Measurements from ENCODE around the gene IKBKE. TPM values are rescaled to one million over a fixed set of nuclear protein-coding genes. Genes with fewer than 3 reads are reported as not detected.

The IKBKE gene
- total RNA-seq, 1 experiment from 2014 or later: 5.1 TPM

GRCh38 chr1:206438554-206438953 lies 31.7 kb upstream of the IKBKE start:
- ChIA-PET RAD21 (ENCODE audit: low non-redundant PET in 1 of 2, low total read pairs in 2 of 2, uncharacterized antibody in 2 of 2, unreplicated experiment in 2 of 2) (no interaction called here), POLR2A (no interaction called here), CTCF (no interaction called here)
- DNase-seq (ENCODE audit: low read depth, low spot score) (no peak), ATAC-seq (no peak)
- no peaks in the 10 kb centered on the region for H4K20me1 ChIP-seq (ENCODE audit: insufficient read depth)
- intact Hi-C loops (cut with micrococcal nuclease): no loop called here
- H2AFZ ChIP-seq (ENCODE audit: low read depth, low read length, poor library complexity, severe bottlenecking): no peak overlapping the region
- H3K4me3 ChIP-seq (replicated peaks in 1 of 2; ENCODE audit: low read depth in 1 of 2, low read length in 2 of 2): no peak overlapping the region
- peaks cover 0 to 7% of the 10 kb centered on the region in 2 experiments; a peak in 2 of 4 replicates for H3K36me3 ChIP-seq (ENCODE audit: control insufficient read depth in 1 of 2, insufficient read depth in 2 of 2, low read length in 2 of 2)
- H3K27ac ChIP-seq (ENCODE audit: low read depth, low read length): no peak overlapping the region
- no TSS peak for BruUV-seq (replicated peaks)
- H3K9me3 ChIP-seq (ENCODE audit: control insufficient read depth in 1 of 2, insufficient read depth in 1 of 2, low read depth in 1 of 2, low read length in 2 of 2): no peaks in the 10 kb centered on the region
- H3K27me3 ChIP-seq (ENCODE audit: insufficient read depth, low read length): no peaks in the 10 kb centered on the region
- TF ChIP-seq, protein P1, sequence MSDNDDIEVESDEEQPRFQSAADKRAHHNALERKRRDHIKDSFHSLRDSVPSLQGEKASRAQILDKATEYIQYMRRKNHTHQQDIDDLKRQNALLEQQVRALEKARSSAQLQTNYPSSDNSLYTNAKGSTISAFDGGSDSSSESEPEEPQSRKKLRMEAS (IDR thresholded peaks at IDR 0.05): no peak
- no peak for TF ChIP-seq CBX3 (IDR thresholded peaks at IDR 0.05; ENCODE audit: low read depth)
- no peak for TF ChIP-seq ZFX (IDR thresholded peaks at IDR 0.05)
- no peak for TF ChIP-seq CEBPB (IDR thresholded peaks at IDR 0.05; ENCODE audit: low read depth)
- TF ChIP-seq ZNF274 (IDR thresholded peaks at IDR 0.05; ENCODE audit: low read depth, low read length): no peak
- no peak for TF ChIP-seq ELF1 (IDR thresholded peaks at IDR 0.05; ENCODE audit: borderline replicate concordance, low read depth)
- no peak for TF ChIP-seq RAD21 (IDR thresholded peaks at IDR 0.05; ENCODE audit: low read depth)
- TF ChIP-seq FOSL1 (IDR thresholded peaks at IDR 0.05; ENCODE audit: low read depth): no peak
- TF ChIP-seq SRF (IDR thresholded peaks at IDR 0.05; ENCODE audit: low read depth): no peak
- TF ChIP-seq POLR2AphosphoS5 (IDR thresholded peaks at IDR 0.05; ENCODE audit: low read depth, low read length): no peak
- TF ChIP-seq, protein P2, sequence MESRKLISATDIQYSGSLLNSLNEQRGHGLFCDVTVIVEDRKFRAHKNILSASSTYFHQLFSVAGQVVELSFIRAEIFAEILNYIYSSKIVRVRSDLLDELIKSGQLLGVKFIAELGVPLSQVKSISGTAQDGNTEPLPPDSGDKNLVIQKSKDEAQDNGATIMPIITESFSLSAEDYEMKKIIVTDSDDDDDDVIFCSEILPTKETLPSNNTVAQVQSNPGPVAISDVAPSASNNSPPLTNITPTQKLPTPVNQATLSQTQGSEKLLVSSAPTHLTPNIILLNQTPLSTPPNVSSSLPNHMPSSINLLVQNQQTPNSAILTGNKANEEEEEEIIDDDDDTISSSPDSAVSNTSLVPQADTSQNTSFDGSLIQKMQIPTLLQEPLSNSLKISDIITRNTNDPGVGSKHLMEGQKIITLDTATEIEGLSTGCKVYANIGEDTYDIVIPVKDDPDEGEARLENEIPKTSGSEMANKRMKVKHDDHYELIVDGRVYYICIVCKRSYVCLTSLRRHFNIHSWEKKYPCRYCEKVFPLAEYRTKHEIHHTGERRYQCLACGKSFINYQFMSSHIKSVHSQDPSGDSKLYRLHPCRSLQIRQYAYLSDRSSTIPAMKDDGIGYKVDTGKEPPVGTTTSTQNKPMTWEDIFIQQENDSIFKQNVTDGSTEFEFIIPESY (IDR thresholded peaks at IDR 0.05; ENCODE audit: extremely low read depth, insufficient replicate concordance, low read length): no peak
- no peak for TF ChIP-seq TCF7L2 (IDR thresholded peaks at IDR 0.05; ENCODE audit: borderline replicate concordance, extremely low read depth, insufficient read depth, insufficient read length)
- TF ChIP-seq REST (IDR thresholded peaks at IDR 0.05; ENCODE audit: low read depth): no peak
- TF ChIP-seq YY1 (IDR thresholded peaks at IDR 0.05; ENCODE audit: extremely low read depth, insufficient replicate concordance, low read depth, low read length): no peak
- TF ChIP-seq JUND (IDR thresholded peaks at IDR 0.05): no peak
- TF ChIP-seq POLR2A (IDR thresholded peaks at IDR 0.05; ENCODE audit: borderline replicate concordance, extremely low read depth, insufficient read depth, insufficient read length): no peak
- H3K4me1 ChIP-seq (ENCODE audit: control insufficient read depth in 1 of 2, insufficient read depth in 2 of 2, low read length in 2 of 2): no peaks in the 10 kb centered on the region
- no peaks in the 10 kb centered on the region for H3K79me2 ChIP-seq (ENCODE audit: insufficient read depth, low read length)
- H3K9ac ChIP-seq (ENCODE audit: low read length): no peak overlapping the region
- no peaks in the 10 kb centered on the region for H3K9me2 ChIP-seq (ENCODE audit: insufficient read depth)
- no peak overlapping the region for H3K4me2 ChIP-seq (ENCODE audit: low read length)
